K562 (cell line): Measurements from ENCODE around the gene NME7. TPM values are rescaled to one million over a fixed set of nuclear protein-coding genes. Genes with fewer than 3 reads are reported as not detected.

Experiments used
- ATAC-seq: fragments of 200-7000 bp; cut with Tn5 transposase; 3 replicates; pipeline ENCODE4 v1.9.1; 2020; ENCODE audit warnings: moderate library complexity
- BruUV-seq: library from RNA; stranded (reverse); fragments of 400-500 nt; replicated peaks from 2 replicates; lab custom pipeline; 2021; lab: Mats Ljungman, UMichigan
- CTCF ChIA-PET: fragments of 300-600 bp; formaldehyde crosslinking; extraction: SDS; loops from one replicate; lab custom pipeline; 2021; ENCODE audit warnings: low intra/inter-chr PET ratio; lab: Yijun Ruan, JAX
- POLR2A ChIA-PET: fragments of 300-600, 350-650 bp; sonication (Branson Sonifier 250); formaldehyde crosslinking; extraction: SDS; loops from one replicate; lab custom pipeline; 2021; ENCODE audit warnings: antibody characterized with exemption, inconsistent platforms; lab: Yijun Ruan, JAX
- DNase-seq, 4 experiments: peaks; one replicate each; pipeline versions ENCODE4 v3.0.0 to v3.0.0-alpha.2; 2011 to 2018; ENCODE audit warnings: low spot score in 3 of 4, mixed read lengths in 3 of 4; ENCODE audit errors: extremely low read depth in 1 of 4
- FAIRE-seq: peaks from 2 replicates; lab custom pipeline; 2011; peaks lifted over from hg19 to GRCh38; lab: Jason Lieb, UNC
- H2AFZ ChIP-seq: 2 replicates; pipeline ENCODE4 v1.6.0; 2011; ENCODE audit warnings: low read depth, low read length, control low read depth, inconsistent platforms
- H3K27ac ChIP-seq: fragments of 200-600 bp; 3 replicates; pipeline ENCODE4 v1.8.0; 2011; ENCODE audit warnings: low read depth, mild to moderate bottlenecking, control low read depth, inconsistent platforms, low read length, moderate library complexity, mixed read lengths; ENCODE audit errors: extremely low read depth
- H3K27me3 ChIP-seq, 2 experiments: fragments of 300-600 bp in 1 of 2; 2 replicates in 1 of 2; 3 replicates in 1 of 2; pipeline versions ENCODE4 v1.6.0 to v1.8.0; 2011; ENCODE audit warnings: inconsistent platforms in 2 of 2, low read length in 2 of 2, mild to moderate bottlenecking in 1 of 2, mixed read lengths in 1 of 2, moderate library complexity in 1 of 2; ENCODE audit not compliant: control insufficient read depth in 2 of 2, insufficient read depth in 2 of 2
- H3K36me3 ChIP-seq: fragments of 300-600 bp; 3 replicates; pipeline ENCODE4 v1.8.0; 2011; ENCODE audit warnings: mild to moderate bottlenecking, low read length, inconsistent platforms; ENCODE audit not compliant: control insufficient read depth, insufficient read depth
- H3K4me1 ChIP-seq, 2 experiments: fragments of 200-600 bp in 1 of 2; replicated peaks in 1 of 2; 2 replicates in 1 of 2; 3 replicates in 1 of 2; pipeline versions ENCODE4 v1.5.1 to v1.8.0; 2011; ENCODE audit warnings: inconsistent platforms in 2 of 2, low read length in 2 of 2, mild to moderate bottlenecking in 1 of 2, mixed read lengths in 1 of 2, moderate library complexity in 1 of 2; ENCODE audit not compliant: control insufficient read depth in 2 of 2, insufficient read depth in 2 of 2
- H3K4me2 ChIP-seq: 2 replicates; pipeline ENCODE4 v1.6.1; 2011; ENCODE audit warnings: low read length, control low read depth, inconsistent platforms, mixed read lengths; ENCODE audit not compliant: insufficient read depth
- H3K4me3 ChIP-seq: fragments of 200-600 bp; sonication (generic), shearing (Covaris generic); 2 replicates; pipeline ENCODE4 v1.5.1; 2016; ENCODE audit warnings: control low read depth, inconsistent platforms
- H3K79me2 ChIP-seq: fragments of 200-600 bp; 3 replicates; pipeline ENCODE4 v1.8.0; 2011; ENCODE audit warnings: low read length, inconsistent platforms; ENCODE audit not compliant: control insufficient read depth, insufficient read depth
- H3K9ac ChIP-seq, 2 experiments: 2 replicates each; pipeline versions ENCODE4 v1.6.0 to v1.6.1; 2011; ENCODE audit warnings: low read depth in 2 of 2, low read length in 2 of 2, control low read depth in 1 of 2, inconsistent platforms in 1 of 2, mild to moderate bottlenecking in 1 of 2, mixed read lengths in 1 of 2; ENCODE audit not compliant: insufficient read depth in 1 of 2
- H3K9me1 ChIP-seq: one replicate; pipeline ENCODE4 v1.6.0; 2011; ENCODE audit warnings: inconsistent platforms, mild to moderate bottlenecking, low read length, moderate library complexity; ENCODE audit not compliant: control insufficient read depth, insufficient read depth
- H3K9me3 ChIP-seq: replicated peaks from 2 replicates; pipeline ENCODE4 v1.5.1; 2011; ENCODE audit warnings: low read depth, low read length, inconsistent platforms; ENCODE audit not compliant: control insufficient read depth, insufficient read depth
- H4K20me1 ChIP-seq: replicated peaks from 2 replicates; pipeline ENCODE4 v1.6.1; 2011; ENCODE audit warnings: low read length, inconsistent platforms, mixed read lengths; ENCODE audit not compliant: control insufficient read depth, insufficient read depth
- ATF7 ChIP-seq: fragments of 450-650 bp; IDR thresholded peaks from 2 replicates; pipeline ENCODE4 v1.7.1; 2014; ENCODE audit warnings: mild to moderate bottlenecking, moderate library complexity
- CC2D1A ChIP-seq: fragments of 450-650 bp; IDR thresholded peaks from 2 replicates; pipeline ENCODE4 v1.6.1; 2017; ENCODE audit warnings: mild to moderate bottlenecking
- CREM ChIP-seq: IDR thresholded peaks from 2 replicates; pipeline ENCODE4 v1.6.1; 2014; ENCODE audit warnings: antibody characterized with exemption, low read depth
- FOXA3 ChIP-seq, 2 experiments: fragments of 450-650 bp in 1 of 2; sonication (generic) in 1 of 2; formaldehyde crosslinking; IDR thresholded peaks in 1 of 2; conservative IDR thresholded peaks in 1 of 2; 2 replicates each; pipeline versions ENCODE4 v1.4.0 to v1.8.0; 2020 to 2022; ENCODE audit warnings: mild to moderate bottlenecking in 2 of 2, missing genetic modification reagents in 1 of 2
- JUND ChIP-seq, 2 experiments: IDR thresholded peaks; 2 replicates in 1 of 2; 3 replicates in 1 of 2; pipeline ENCODE4 v1.6.1; 2011; ENCODE audit warnings: borderline replicate concordance in 2 of 2, low read depth in 2 of 2, low read length in 2 of 2, improper control_type of control experiment in 1 of 2, missing biosample characterization in 1 of 2, missing genetic modification characterization in 1 of 2, missing genetic modification reagents in 1 of 2
- MAFK ChIP-seq: IDR thresholded peaks from 2 replicates; pipeline ENCODE4 v1.6.1; 2011; ENCODE audit warnings: low read length, improper control_type of control experiment
- NR1H2 ChIP-seq: sonication (generic); formaldehyde crosslinking; IDR thresholded peaks from 2 replicates; pipeline ENCODE4 v1.4.0; 2020; ENCODE audit warnings: mild to moderate bottlenecking, missing genetic modification reagents
- PCBP1 ChIP-seq: fragments of 200-400 bp; formaldehyde crosslinking; IDR thresholded peaks from 2 replicates; pipeline ENCODE4 v1.6.1; 2018; ENCODE audit warnings: mild to moderate bottlenecking, low read depth, low read length; ENCODE audit not compliant: poor library complexity, severe bottlenecking
- PHF20 ChIP-seq: fragments of 450-650 bp; IDR thresholded peaks from 2 replicates; pipeline ENCODE4 v1.6.1; 2018; ENCODE audit not compliant: partially characterized antibody
- POLR2B ChIP-seq: fragments of 450-650 bp; IDR thresholded peaks from 2 replicates; pipeline ENCODE4 v1.6.1; 2018; ENCODE audit warnings: low read depth; ENCODE audit not compliant: partially characterized antibody
- PTTG1 ChIP-seq: fragments of 450-650 bp; IDR thresholded peaks from 2 replicates; pipeline ENCODE4 v1.6.1; 2016; ENCODE audit warnings: low read depth, mild to moderate bottlenecking, missing genetic modification characterization, missing compliant biosample characterization
- SIX5 ChIP-seq, 2 experiments: IDR thresholded peaks; 2 replicates each; pipeline ENCODE4 v1.6.1; 2011; ENCODE audit warnings: low read length in 2 of 2, borderline replicate concordance in 1 of 2, low read depth in 1 of 2, mild to moderate bottlenecking in 1 of 2, moderate library complexity in 1 of 2; ENCODE audit not compliant: insufficient read depth in 1 of 2
- SRSF1 ChIP-seq: fragments of 200-400 bp; formaldehyde crosslinking; IDR thresholded peaks from 2 replicates; pipeline ENCODE4 v1.6.1; 2017; ENCODE audit warnings: mild to moderate bottlenecking, low read depth, low read length, moderate library complexity
- TARDBP ChIP-seq: fragments of 450-650 bp; IDR thresholded peaks from 2 replicates; pipeline ENCODE4 v1.6.1; 2016
- TBP ChIP-seq: optimal IDR thresholded peaks from 2 replicates; pipeline ENCODE3; 2011; ENCODE audit warnings: low read depth, low read length, improper control_type of control experiment
- TSC22D4 ChIP-seq: fragments of 450-650 bp; IDR thresholded peaks from 2 replicates; pipeline ENCODE4 v1.6.1; 2016; ENCODE audit warnings: missing genetic modification characterization, missing biosample characterization, control low read depth
- YBX1 ChIP-seq: fragments of 450-650 bp; IDR thresholded peaks from 2 replicates; pipeline ENCODE4 v1.7.1; 2016; ENCODE audit warnings: mild to moderate bottlenecking
- ZNF121 ChIP-seq: sonication (generic); formaldehyde crosslinking; conservative IDR thresholded peaks from 2 replicates; pipeline ENCODE4 v1.8.0; 2022; ENCODE audit warnings: missing genetic modification reagents
- ZZZ3 ChIP-seq: fragments of 450-650 bp; IDR thresholded peaks from 2 replicates; pipeline ENCODE4 v1.6.1; 2016; ENCODE audit warnings: antibody characterized with exemption, mild to moderate bottlenecking, moderate library complexity
- WGBS: fragments of 100-300 bp; shearing (Covaris generic); methylation state at CpG from one replicate; pipeline ENCODE4 v1.1.6; 2016; ENCODE audit warnings: low coverage, mixed read lengths; ENCODE audit not compliant: insufficient coverage; ENCODE audit errors: missing lambda C conversion rate; 5-methylcytosine and 5-hydroxymethylcytosine counted together
- in situ Hi-C: fragments of 300-500 bp; cut with MboI; formaldehyde crosslinking; loops from 4 replicates; pipeline ENCODE4 v1.15.0; 2018; ENCODE audit warnings: inconsistent platforms, mixed read lengths
- intact Hi-C: fragments of 100-400 bp; cut with micrococcal nuclease; formaldehyde crosslinking; loops from 2 replicates; pipeline ENCODE4 v1.14.2; 2022
- polyA plus RNA-seq, 8 experiments: library from polyadenylated mRNA; depleted of rRNA in 4 of 8; stranded (reverse) in 5 of 8; unstranded in 3 of 8; fragments of >200 nt; fragmentation: Nextera tagmentation in 2 of 8; fragmentation: Illumina TruSeq in 1 of 8; extraction: Ambion mirVana in 2 of 8; extraction: Trizol in 1 of 8; gene quantifications; 2 replicates each; pipeline versions ENCODE4 v1.2.1 to v1.2.3, GENCODE V29; 2011 to 2014; ENCODE audit warnings: inconsistent platforms in 1 of 8, missing spikeins in 1 of 8
- total RNA-seq, 7 experiments: library from RNA; depleted of rRNA in 6 of 7; stranded (reverse); fragments of >200 nt in 6 of 7; fragmentation: Illumina TruSeq in 2 of 7; extraction: Trizol in 2 of 7; gene quantifications; 2 replicates each; pipeline versions ENCODE4 v1.2.1 to v1.2.3, GENCODE V29; 2011 to 2021; ENCODE audit warnings: low replicate concordance in 1 of 7
- TF ChIP-seq, protein P1 (sequence below): fragments of 200-800 bp; sonication (Bioruptor generic); IDR thresholded peaks from 2 replicates; pipeline ENCODE4 v1.6.1; 2017; ENCODE audit warnings: missing genetic modification characterization, missing compliant biosample characterization
- TF ChIP-seq, protein P2 (sequence below): sonication (generic); formaldehyde crosslinking; IDR thresholded peaks from 2 replicates; pipeline ENCODE4 v1.9.0; 2022; ENCODE audit warnings: mild to moderate bottlenecking, missing genetic modification reagents

NME7 gene
- total and polyA plus RNA-seq, 9 of the 15 experiments (the other 6 are each of a cell fraction or from before 2014, with no cell fraction given): 7.9 to 43.2 (median 23.9) TPM

GRCh38 chr1:169309178-169310166, 58.1 kb downstream of the NME7 start:
- intact Hi-C loops (no loop called here), in situ Hi-C loops (no loop called here)
- BruUV-seq: TSS peak; percentile 69
- peak overlapping the region; percentile 26 for H3K4me3 ChIP-seq
- H3K27me3 ChIP-seq: no peaks in the 10 kb centered on the region
- peak overlapping the region; percentile 78 for H3K4me2 ChIP-seq
- H3K9me3 ChIP-seq: peaks cover 7% of the 10 kb centered on the region
- ATAC-seq (peak; percentile 95), DNase-seq (peak; percentile 41 to 89 (median 58)), FAIRE-seq (peak; percentile 74)
- CTCF ChIA-PET: no interaction called here
- H4K20me1 ChIP-seq: no peaks in the 10 kb centered on the region
- peaks cover 5% of the 10 kb centered on the region; the same call in 2 of the 3 replicates for H3K36me3 ChIP-seq
- H3K79me2 ChIP-seq: no peaks in the 10 kb centered on the region
- H3K4me1 ChIP-seq: peaks cover 3 to 30% of the 10 kb centered on the region in 2 experiments
- 2% methylated on average over 7 of the region's 7 CpGs for WGBS
- H3K9ac ChIP-seq: peak overlapping the region in 1 of 2 experiments; percentile 63; a peak in 2 of 4 replicates
- peak overlapping the region; percentile 85 for H3K27ac ChIP-seq
- POLR2A ChIA-PET: interaction anchor here (0.6 to 0.7 kb wide), 3 partner anchors 12 to 605 kb away, joined by 3 read pairs; no protein-coding TSS in a partner anchor
- H3K9me1 ChIP-seq: no peaks in the 10 kb centered on the region
- H2AFZ ChIP-seq: peak overlapping the region; percentile 88
- TF ChIP-seq CC2D1A (no peak; the same call in 1 of the 2 replicates), PTTG1 (no peak), FOXA3 (CRISPR knock-in tag; conservative IDR thresholded peaks at IDR 0.05 in 1 of 2, IDR thresholded peaks at IDR 0.05 in 1 of 2) (no peak), POLR2B (no peak), PCBP1 (no peak), NR1H2 (CRISPR knock-in tag) (no peak), ZZZ3 (no peak), PHF20 (no peak), MAFK (no peak; the same call in 1 of the 2 replicates), ATF7 (peak; percentile 91), CREM (peak; percentile 46; the same call in 1 of the 2 replicates), SRSF1 (no peak), JUND (IDR thresholded peaks at IDR 0.05; ENCODE audit: borderline replicate concordance, low read depth, low read length) (peak; percentile 73), JUND (tag; IDR thresholded peaks at IDR 0.05; ENCODE audit: borderline replicate concordance, low read depth, low read length) (no peak; the same call in 2 of the 3 replicates), ZNF121 (CRISPR knock-in tag) (no peak), TSC22D4 (no peak), TBP (peak; percentile 58), TARDBP (no peak), YBX1 (no peak), SIX5 (IDR thresholded peaks at IDR 0.05; ENCODE audit: borderline replicate concordance in 1 of 2, insufficient read depth in 1 of 2, low read depth in 1 of 2, low read length in 2 of 2) (no peak)
- TF ChIP-seq, protein P1, sequence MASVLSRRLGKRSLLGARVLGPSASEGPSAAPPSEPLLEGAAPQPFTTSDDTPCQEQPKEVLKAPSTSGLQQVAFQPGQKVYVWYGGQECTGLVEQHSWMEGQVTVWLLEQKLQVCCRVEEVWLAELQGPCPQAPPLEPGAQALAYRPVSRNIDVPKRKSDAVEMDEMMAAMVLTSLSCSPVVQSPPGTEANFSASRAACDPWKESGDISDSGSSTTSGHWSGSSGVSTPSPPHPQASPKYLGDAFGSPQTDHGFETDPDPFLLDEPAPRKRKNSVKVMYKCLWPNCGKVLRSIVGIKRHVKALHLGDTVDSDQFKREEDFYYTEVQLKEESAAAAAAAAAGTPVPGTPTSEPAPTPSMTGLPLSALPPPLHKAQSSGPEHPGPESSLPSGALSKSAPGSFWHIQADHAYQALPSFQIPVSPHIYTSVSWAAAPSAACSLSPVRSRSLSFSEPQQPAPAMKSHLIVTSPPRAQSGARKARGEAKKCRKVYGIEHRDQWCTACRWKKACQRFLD (CRISPR knock-in tag): 0 out of 2 replicates have a peak, but pooled peaks have one; percentile 40
- TF ChIP-seq, protein P2, sequence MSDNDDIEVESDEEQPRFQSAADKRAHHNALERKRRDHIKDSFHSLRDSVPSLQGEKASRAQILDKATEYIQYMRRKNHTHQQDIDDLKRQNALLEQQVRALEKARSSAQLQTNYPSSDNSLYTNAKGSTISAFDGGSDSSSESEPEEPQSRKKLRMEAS (CRISPR knock-in tag): no peak
